HK-2 (cell line): ENCODE data around the gene LRFN5.
"Not testable (repeated sequence)": the region's sequence is repeated elsewhere in the genome, so short reads cannot be mapped to it uniquely, and the experiment has no call there.

ENCODE experiments used
- DNase-seq: peaks from one replicate; pipeline ENCODE4 v3.0.0-alpha.2; 2018; ENCODE audit not compliant: unreplicated experiment

Gene LRFN5

GRCh38 chr14:41899416-41899815, 292.7 kb downstream of the LRFN5 start:
- DNase-seq = no peak

DNA sequence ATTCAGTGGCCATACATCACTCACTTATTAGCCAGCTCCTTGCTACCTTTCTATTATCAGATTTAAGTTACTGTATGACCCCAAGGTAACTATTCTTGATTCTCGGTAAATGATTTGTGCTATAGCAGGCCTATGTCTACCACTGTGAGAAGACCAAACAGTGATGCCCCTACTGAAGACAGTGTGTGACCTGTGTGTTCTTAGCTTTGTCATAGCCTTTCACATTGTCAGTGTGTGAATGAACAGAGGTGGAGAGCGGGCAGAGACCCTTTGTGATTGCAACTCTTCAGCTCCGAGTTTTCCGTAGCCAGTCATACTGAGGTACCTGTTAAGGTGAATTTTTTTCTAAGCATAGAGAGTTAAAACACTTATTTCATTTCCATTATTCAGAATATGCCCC, 294.0 kb downstream of the LRFN5 start:
- DNase-seq = no peak

- DNase-seq = no peak
These were observed 294.4 kb downstream of the LRFN5 start for GRCh38 chr14:41901089-41901488.

- DNase-seq = no peak
These were observed 298.8 kb downstream of the LRFN5 start for GRCh38 chr14:41905394-41905964.

DNA sequence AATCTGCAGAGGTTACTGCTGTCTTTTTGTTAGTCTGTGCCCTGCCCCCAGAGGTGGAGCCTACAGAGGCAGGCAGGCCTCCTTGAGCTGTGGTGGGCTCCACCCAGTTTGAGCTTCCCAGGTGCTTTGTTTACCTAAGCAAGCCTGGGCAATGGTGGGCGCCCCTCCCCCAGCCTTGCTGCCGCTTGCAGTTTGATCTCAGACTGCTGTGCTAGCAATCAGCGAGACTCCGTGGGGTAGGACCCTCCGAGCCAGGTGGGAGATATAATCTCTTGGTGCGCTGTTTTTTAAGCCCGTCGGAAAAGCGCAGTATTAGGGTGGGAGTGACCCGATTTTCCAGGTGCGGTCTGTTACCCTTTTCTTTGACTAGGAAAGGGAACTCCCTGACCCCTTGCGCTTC, 304.5 kb downstream of the LRFN5 start:
- not testable (repeated sequence) for DNase-seq

DNA sequence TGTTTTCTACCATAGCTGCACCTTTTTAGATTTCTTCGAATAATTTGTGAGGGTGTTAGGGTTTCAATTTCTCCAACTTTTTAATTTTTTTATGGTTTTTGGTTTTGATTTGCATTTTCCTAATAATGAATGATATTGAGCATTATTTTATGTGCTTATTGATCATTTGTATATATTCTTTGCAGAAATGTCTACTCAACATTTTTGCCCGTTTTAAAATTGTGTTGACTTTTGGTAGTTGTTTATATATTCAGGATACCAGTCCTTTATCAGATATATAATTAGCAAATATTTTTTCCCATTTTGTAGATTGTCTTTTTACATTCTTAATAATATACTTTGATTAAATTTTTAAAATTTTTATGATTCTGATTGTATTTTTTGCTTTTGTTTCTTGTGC, 306.7 kb downstream of the LRFN5 start:
- DNase-seq = no peak

DNA sequence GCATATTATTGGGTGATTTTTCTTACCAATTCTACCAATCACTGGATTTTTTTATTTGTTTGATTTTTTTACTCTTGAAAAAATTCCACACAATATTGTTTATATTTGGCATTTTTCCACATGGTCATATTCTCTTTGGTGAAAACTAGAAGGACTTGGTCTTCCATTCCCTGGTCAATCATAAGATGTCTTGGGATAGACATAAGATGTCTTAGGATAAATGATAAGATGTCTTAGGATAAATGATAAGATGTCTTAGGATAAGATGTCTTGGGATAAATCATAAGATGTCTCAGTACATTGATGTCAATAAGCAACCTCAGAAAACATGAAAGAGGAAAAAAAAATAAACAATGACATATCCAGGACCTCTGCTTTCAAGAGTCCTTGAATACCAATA, 309.1 kb downstream of the LRFN5 start:
- no peak for DNase-seq

DNA sequence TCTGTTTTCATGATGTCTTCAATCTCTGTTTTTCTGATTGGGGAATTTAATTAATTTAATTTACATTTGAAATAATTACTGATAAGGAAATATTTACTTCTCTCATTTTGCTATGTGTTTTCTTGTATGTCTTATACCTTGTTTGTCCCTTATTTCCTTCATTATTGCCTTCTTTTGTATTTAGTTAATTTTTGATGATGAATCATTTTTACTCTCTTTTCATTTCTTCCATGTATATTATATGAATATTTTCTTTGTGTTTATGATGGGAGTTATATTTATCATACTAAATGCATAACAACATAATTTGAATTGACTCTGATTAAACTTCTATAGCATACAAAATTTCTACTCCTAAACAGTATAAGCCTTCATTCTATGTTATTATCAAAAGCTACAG, 309.6 kb downstream of the LRFN5 start:
- DNase-seq = no peak

- no peak for DNase-seq
These were observed 318.7 kb downstream of the LRFN5 start for GRCh38 chr14:41925409-41925808.

- DNase-seq = no peak
These were observed 343.9 kb downstream of the LRFN5 start for GRCh38 chr14:41950428-41951151.
